Central memory CD4-positive, alpha-beta T cell (primary cell): ENCODE data around the gene RPH3AL.
"Not testable (repeated sequence)": the region's sequence is repeated elsewhere in the genome, so short reads cannot be mapped to it uniquely, and the experiment has no call there.

Experiments used
- DNase-seq: peaks from one replicate; pipeline ENCODE4 v3.0.0; 2022

RPH3AL gene

DNA sequence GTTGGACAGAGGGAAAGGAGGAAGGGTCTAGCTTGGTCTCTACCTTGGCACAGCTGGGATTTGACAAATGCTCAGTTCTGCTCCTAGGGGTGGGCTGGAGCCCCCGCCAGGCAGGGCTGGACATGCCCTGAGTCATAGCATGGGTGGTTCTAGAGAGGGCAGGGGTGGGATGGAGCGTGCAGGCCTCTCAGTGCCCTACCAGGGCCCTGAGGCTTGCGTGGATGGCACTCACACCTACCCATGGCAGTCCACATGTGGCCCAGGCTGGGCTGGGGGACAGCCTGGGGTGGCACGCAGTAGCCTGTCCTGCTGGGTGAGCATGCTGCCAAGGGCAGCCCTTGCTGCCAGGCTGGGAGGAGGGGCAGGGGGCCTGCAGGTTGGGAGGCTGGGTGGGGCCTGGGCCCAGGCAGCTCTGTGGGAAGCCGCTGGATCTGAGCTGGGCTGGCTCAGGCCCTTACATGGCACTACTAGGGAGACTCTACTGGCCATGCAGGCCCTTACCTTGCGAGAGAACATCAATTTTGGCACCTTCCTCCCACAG, 182.4 kb downstream of the RPH3AL start:
- no peak for DNase-seq

DNA sequence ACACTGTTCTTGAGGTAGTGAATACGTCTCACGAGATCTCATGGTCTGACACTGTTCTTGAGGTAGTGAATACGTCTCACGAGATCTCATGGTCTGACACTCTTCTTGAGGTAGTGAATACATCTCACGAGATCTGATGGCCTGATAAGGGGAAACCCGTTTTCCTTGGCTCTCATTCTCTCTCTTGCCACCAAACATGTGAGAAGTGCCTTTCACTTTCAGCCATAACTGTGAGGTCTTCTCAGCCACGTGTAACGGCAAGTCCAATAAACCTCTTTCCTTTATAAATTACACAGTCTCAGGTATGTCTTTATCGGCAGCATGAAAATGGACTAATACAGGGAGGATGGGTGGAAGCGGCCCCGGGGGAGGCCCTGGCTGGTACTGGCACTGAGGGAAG, 184.0 kb downstream of the RPH3AL start:
- not testable (repeated sequence) for DNase-seq

DNA sequence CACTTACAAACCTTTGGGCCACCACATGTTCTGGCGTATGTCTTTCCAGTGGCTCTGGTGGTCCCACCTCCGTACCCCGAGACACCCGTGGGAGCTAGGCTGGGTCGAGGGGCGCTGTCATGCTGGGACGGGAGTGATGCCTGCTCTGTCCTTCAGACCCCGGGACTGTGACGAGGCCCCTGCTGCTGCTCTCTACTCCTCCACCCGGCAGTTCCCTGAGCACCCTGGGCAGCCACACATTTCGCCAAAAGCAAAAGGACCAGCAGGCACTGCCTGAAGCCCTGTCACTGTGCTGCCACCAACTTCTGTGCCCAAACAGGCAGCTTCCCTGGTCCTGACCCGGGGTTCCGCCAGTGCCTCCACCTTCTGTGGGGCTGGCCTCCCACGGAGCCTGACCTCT, 186.7 kb downstream of the RPH3AL start:
- DNase-seq = no peak

DNA sequence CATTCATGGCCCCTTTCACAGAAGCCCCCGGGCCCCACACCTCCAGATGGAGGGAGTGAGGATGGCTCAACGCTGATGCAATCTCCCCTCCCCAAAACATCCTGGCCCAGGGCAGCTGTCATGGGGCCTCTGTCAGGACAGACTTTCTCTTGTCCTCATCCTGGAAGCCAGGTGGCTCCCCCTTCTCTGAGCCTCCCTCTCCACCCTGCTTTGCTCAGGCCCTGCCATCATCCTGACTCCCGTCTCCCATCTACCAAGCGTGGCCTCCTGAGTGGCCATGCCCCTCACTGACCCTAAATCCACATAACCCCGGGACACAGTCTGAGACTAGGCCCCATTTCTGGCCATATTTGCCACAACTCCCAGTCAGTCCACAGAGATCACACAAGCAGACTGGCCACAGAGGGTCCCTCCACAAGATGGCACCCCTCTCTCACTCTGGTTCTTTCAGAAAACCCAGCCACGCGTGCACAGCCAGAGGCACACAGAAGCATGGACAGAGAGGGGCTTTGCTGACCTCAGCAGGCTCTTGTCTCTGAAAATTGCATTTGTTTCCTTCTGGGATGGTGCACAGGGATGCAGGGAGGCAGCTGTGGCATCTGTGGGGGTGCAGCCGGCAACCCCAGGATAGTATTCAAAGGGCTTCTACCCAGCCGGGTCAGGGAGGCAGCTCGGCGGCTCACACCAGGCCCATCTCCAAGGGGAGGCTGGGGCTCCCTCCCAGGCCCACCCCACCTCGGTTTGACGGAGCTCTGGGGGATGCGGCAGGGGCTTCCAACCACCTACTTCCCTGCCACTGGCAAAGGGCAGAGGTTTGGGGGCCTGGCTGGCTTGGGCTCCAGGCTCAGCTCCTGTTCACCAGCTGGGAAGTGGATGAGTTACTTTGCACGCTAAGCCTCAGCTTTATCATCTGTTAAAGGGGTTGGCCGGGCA, 188.0 kb downstream of the RPH3AL start:
- no peak for DNase-seq

DNA sequence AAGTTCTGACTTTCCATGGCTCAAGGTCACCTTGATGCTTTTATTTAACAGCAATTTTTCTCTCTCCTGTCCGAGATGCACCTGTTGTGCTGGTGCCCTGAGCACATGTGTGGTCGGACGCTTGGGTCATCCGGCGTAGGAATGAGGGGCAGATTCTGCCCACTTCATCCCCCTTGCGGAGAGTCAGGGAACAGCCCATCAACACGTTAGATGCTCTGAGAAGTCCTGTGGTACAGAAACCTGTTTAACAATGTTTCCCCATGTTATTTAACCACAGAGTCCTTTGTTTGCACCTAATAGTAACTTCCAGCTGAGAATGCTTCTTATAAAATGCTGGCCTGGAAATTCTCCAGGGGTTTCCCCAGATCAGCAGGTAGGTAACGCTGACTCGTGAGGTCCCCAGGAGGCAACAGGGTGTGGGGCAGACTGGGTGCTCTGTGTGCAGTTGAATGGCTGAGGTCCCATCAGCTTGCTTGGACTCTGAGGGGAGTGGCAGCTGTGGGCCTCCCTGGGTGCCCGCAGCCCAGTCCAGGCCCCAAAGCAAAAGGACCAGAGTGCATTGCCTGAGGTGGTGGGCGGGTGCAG, 189.0 kb downstream of the RPH3AL start:
- no peak for DNase-seq

DNA sequence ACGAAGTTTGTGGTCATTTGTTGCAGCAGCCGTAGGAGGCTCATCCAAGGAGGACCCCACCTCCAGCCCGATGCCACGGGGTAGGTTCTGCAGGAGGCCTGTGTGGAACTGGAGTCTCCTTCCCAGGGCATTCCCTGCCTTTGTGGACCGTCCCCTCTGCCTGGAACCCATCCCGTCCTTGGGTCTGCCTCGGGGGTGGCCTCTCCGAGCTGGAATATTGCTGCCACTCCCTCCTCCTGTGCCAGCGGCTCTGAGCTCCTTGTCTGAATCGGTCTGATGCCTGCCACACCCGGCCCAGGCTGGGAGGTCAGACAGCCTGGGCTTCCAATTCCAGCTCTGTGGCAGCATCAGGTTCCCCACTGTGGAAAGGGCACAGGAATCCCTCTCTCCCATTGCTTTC, 189.9 kb downstream of the RPH3AL start:
- DNase-seq = no peak
